Sigmoid colon (tissue), 7 donors: Measurements from ENCODE around the gene OLFM2. TPM values are rescaled to one million over a fixed set of nuclear protein-coding genes. Genes with fewer than 3 reads are reported as not detected.

Source experiments
- DNase-seq: peaks from one replicate; pipeline ENCODE4 v3.0.0-alpha.2; 2019
- H3K27ac ChIP-seq, 4 donors: fragments of 200-600 bp; sonication (generic); one replicate each; pipeline ENCODE4 v1.5.1; 2016 to 2019; ENCODE audit warnings: mild to moderate bottlenecking in 1 of 4
- H3K27me3 ChIP-seq, 3 donors: fragments of 200-600 bp; sonication (generic); one replicate each; pipeline ENCODE4 v1.5.1; 2019; ENCODE audit warnings: mild to moderate bottlenecking in 1 of 3
- H3K36me3 ChIP-seq, 4 donors: fragments of 200-600 bp; sonication (generic); one replicate each; pipeline ENCODE4 v1.5.1; 2016 to 2019
- H3K4me1 ChIP-seq, 4 donors: fragments of 200-600 bp; sonication (generic); one replicate each; pipeline ENCODE4 v1.5.1; 2017 to 2019
- H3K4me3 ChIP-seq, 4 donors: fragments of 200-600 bp; sonication (generic); one replicate each; pipeline ENCODE4 v1.5.1; 2017 to 2019; ENCODE audit warnings: mild to moderate bottlenecking in 2 of 4, moderate library complexity in 1 of 4
- H3K9me3 ChIP-seq, 4 donors: fragments of 200-600 bp in 3 of 4; sonication (generic) in 3 of 4; one replicate each; pipeline versions ENCODE4 v1.5.1 to v1.6.1; 2013 to 2019
- CTCF ChIP-seq, 4 experiments: fragments of 450-650 bp in 3 of 4; fragments of 200-600 bp in 1 of 4; IDR thresholded peaks; one replicate each; pipeline ENCODE4 v1.5.1; 2016 to 2019; ENCODE audit warnings: antibody characterized with exemption in 4 of 4, mild to moderate bottlenecking in 3 of 4, moderate library complexity in 2 of 4
- EP300 ChIP-seq, 4 donors: sonication (generic); formaldehyde crosslinking; IDR thresholded peaks; one replicate each; pipeline ENCODE4 v1.6.1; 2017; ENCODE audit warnings: antibody characterized with exemption in 4 of 4
- POLR2A ChIP-seq, 2 donors: fragments of 450-650 bp; IDR thresholded peaks; one replicate each; pipeline ENCODE4 v1.6.1; 2016; ENCODE audit warnings: antibody characterized with exemption in 2 of 2, mild to moderate bottlenecking in 2 of 2, moderate library complexity in 2 of 2
- POLR2AphosphoS5 ChIP-seq, 4 donors: sonication (generic); formaldehyde crosslinking; IDR thresholded peaks; one replicate each; pipeline ENCODE4 v1.6.1; 2017; ENCODE audit warnings: antibody characterized with exemption in 4 of 4
- WGBS, 2 donors: extraction: QIAGEN DNeasy Blood & Tissue Kit; methylation state at CpG; one replicate each; pipeline ENCODE4 v1.1.7; 2013; 5-methylcytosine and 5-hydroxymethylcytosine counted together
- intact Hi-C: fragments of 100-400 bp; cut with DNase I; formaldehyde crosslinking; loops from one replicate; pipeline ENCODE4 v1.15.1; 2023
- polyA plus RNA-seq, 3 donors: library from polyadenylated mRNA; stranded (reverse); fragments of 200-250 nt; gene quantifications; one replicate each; pipeline ENCODE4 v1.2.3, GENCODE V29; 2013
- small RNA-seq, 3 donors: library from RNA; depleted of rRNA; stranded (forward); fragments of <200 nt; gene quantifications; one replicate each; pipeline ENCODE3, GENCODE V24; 2016
- total RNA-seq, 4 donors: library from RNA; depleted of rRNA; stranded (reverse); fragments of >200 nt; gene quantifications; one replicate each; pipeline ENCODE4 v1.1.0, GENCODE V29; 2016
- donor health status: healthy with polysubstance abuse.
- donor health status: Bipolar disorder and iron deficiency.
- donor health status: healthy.

The OLFM2 gene
- total and polyA plus RNA-seq, 7 donors = 0.60 to 19.4 (median 6.4) TPM; not detected in 1

DNA sequence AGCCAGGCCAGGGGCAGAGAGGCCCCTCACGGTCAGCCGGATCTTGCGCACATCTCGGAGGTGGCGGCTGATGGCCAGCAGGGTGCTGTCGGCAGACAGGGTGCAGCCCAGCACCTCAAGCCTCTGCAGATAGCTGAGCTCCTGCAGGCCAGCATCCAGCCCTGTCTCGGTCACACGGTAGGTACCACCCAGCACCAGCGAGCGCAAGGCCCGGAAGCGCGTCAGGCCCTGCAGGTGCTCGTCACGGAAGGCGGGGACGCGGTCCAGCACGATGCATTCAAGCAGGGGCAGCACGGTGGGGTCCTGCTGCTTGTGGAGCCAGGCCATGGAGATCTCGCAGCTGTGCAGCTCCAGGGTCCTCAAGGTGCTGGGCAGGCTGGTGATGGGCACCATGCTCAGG, 125.2 kb downstream of the OLFM2 start:
- Histone ChIP-seq H3K4me1 (no peaks in the 10 kb centered on the region), H3K4me3 (no peak overlapping the region), H3K27ac (no peak overlapping the region), H3K36me3 (peaks cover 19 to 68% (median 31%) of the 10 kb centered on the region in 4 donors), H3K27me3 (no peaks in the 10 kb centered on the region), H3K9me3 (no peaks in the 10 kb centered on the region)
- intact Hi-C loops = loop anchor here (10.0 kb wide), 1 partner anchor 376 kb away; the partner anchor contains the start of gene ZNF266
- no peak for DNase-seq
- no peak for TF ChIP-seq POLR2A (IDR thresholded peaks at IDR 0.05)
- no peak for TF ChIP-seq POLR2AphosphoS5 (IDR thresholded peaks at IDR 0.05)
- no peak for TF ChIP-seq CTCF (IDR thresholded peaks at IDR 0.05)
- TF ChIP-seq EP300 (IDR thresholded peaks at IDR 0.05) = no peak
- WGBS, 2 donors = 97 to 98% methylated on average over 21 of the region's 21 CpGs

GRCh38 chr19:9808855-9809824, 127.2 kb downstream of the OLFM2 start:
- Histone ChIP-seq H3K36me3 (peaks cover 19 to 68% (median 31%) of the 10 kb centered on the region in 4 donors), H3K4me1 (no peaks in the 10 kb centered on the region), H3K4me3 (no peak overlapping the region), H3K27me3 (no peaks in the 10 kb centered on the region), H3K27ac (no peak overlapping the region), H3K9me3 (no peaks in the 10 kb centered on the region)
- TF ChIP-seq CTCF (IDR thresholded peaks at IDR 0.05) (no peak), POLR2AphosphoS5 (IDR thresholded peaks at IDR 0.05) (no peak), EP300 (IDR thresholded peaks at IDR 0.05) (no peak), POLR2A (IDR thresholded peaks at IDR 0.05) (no peak)
- DNase-seq = no peak
- WGBS, 2 donors = 77 to 89% methylated on average over 11 of the region's 11 CpGs
- intact Hi-C loops = no loop called here

DNA sequence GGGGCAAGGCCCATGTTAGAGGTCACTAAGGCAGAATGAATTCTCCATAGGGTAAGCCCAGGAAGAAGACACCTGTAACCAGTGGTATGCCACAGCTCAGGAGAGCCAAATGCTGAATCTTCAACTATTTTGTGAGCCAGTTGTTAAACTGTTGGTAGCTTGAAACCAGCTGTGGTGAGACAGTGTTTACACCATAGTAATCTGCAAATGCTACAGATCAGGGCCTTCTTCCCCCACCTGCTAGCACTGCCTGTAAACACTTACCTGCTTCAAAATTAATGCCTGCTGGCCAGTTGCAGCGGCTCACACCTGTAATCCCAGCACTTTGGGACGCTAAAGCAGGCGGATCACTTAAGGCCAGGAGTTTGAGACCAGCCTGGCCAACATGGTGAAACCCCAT, 129.5 kb downstream of the OLFM2 start:
- peaks cover 19 to 51% (median 30%) of the 10 kb centered on the region in 4 donors for H3K36me3 ChIP-seq
- intact Hi-C loops = no loop called here
- no peak overlapping the region for H3K4me3 ChIP-seq
- 91 to 96% methylated on average over 3 of the region's 3 CpGs for WGBS, 2 donors
- no peaks in the 10 kb centered on the region for H3K4me1 ChIP-seq
- H3K27me3 ChIP-seq = no peaks in the 10 kb centered on the region
- no peaks in the 10 kb centered on the region for H3K9me3 ChIP-seq
- DNase-seq = no peak
- no peak overlapping the region for H3K27ac ChIP-seq
- TF ChIP-seq CTCF (IDR thresholded peaks at IDR 0.05) (no peak), EP300 (IDR thresholded peaks at IDR 0.05) (no peak), POLR2AphosphoS5 (IDR thresholded peaks at IDR 0.05) (no peak), POLR2A (IDR thresholded peaks at IDR 0.05) (no peak)

Small RNA genes lying within 50 kb of the gene (small RNA-seq; reads per million reads assigned to genes)
- 0 reads per million in 3 donors for gene RF00156

Other genes starting within 250 kb of the OLFM2 start
- gene ZNF846, start 167.8 kb downstream of the OLFM2 start, total RNA-seq = 10 to 100 TPM; 15.8 to 48.7 (median 23.7) TPM
- gene ZNF846, start 167.8 kb downstream of the OLFM2 start, polyA plus RNA-seq = 1 to 10 TPM; 3.6 to 6.7 (median 4.6) TPM
- 10 to 100 TPM; 18.3 to 31.9 (median 26.6) TPM for gene FBXL12, start 117.4 kb downstream of the OLFM2 start, total RNA-seq
- 10 to 100 TPM; 14.8 to 22.4 (median 18.6) TPM for gene FBXL12, start 117.4 kb downstream of the OLFM2 start, polyA plus RNA-seq
- 100 to 1,000 TPM; 518 to 900 (median 674) TPM for gene UBL5, start 108.6 kb downstream of the OLFM2 start, total RNA-seq
- 1,000 to 10,000 TPM in 2 of 3 donors, 100 to 1,000 TPM in 1; 532 to 1,128 (median 1,056) TPM for gene UBL5, start 108.6 kb downstream of the OLFM2 start, polyA plus RNA-seq
- 100 to 1,000 TPM in 3 of 4 donors, 10 to 100 TPM in 1; 77.5 to 149 (median 142) TPM for gene PIN1, start 101.2 kb downstream of the OLFM2 start, total RNA-seq
- gene PIN1, start 101.2 kb downstream of the OLFM2 start, polyA plus RNA-seq = 100 to 1,000 TPM in 2 of 3 donors, 10 to 100 TPM in 1; 87.4 to 122 (median 117) TPM
- gene COL5A3, start 74.0 kb upstream of the OLFM2 start, total RNA-seq = 10 to 100 TPM in 1 of 4 donors, 1 to 10 TPM in 3; 6.1 to 19.9 (median 8.5) TPM
- gene COL5A3, start 74.0 kb upstream of the OLFM2 start, polyA plus RNA-seq = 1 to 10 TPM in 2 of 3 donors, under 1 TPM in 1; 0.46 to 8.0 (median 3.0) TPM
- gene RDH8, start 77.0 kb upstream of the OLFM2 start, total RNA-seq = not detected
- gene RDH8, start 77.0 kb upstream of the OLFM2 start, polyA plus RNA-seq = not detected
- gene SHFL, start 149.8 kb upstream of the OLFM2 start, total RNA-seq = 10 to 100 TPM; 25.3 to 44.9 (median 27.9) TPM
- gene SHFL, start 149.8 kb upstream of the OLFM2 start, polyA plus RNA-seq = 10 to 100 TPM; 17.1 to 39.0 (median 23.4) TPM
- not detected for gene ANGPTL6, start 166.2 kb upstream of the OLFM2 start, total RNA-seq
- gene ANGPTL6, start 166.2 kb upstream of the OLFM2 start, polyA plus RNA-seq = 1 to 10 TPM in 1 of 3 donors, under 1 TPM in 1, not detected in 1; 0.69 to 1.6 TPM
- 10 to 100 TPM; 24.6 to 29.1 (median 25.8) TPM for gene PPAN, start 169.8 kb upstream of the OLFM2 start, total RNA-seq
- gene PPAN, start 169.8 kb upstream of the OLFM2 start, polyA plus RNA-seq = 10 to 100 TPM; 16.2 to 58.7 (median 18.5) TPM
- 10 to 100 TPM in 1 of 4 donors, 1 to 10 TPM in 3; 2.9 to 10.3 (median 6.3) TPM for gene P2RY11, start 175.2 kb upstream of the OLFM2 start, total RNA-seq
- gene P2RY11, start 175.2 kb upstream of the OLFM2 start, polyA plus RNA-seq = 10 to 100 TPM in 1 of 3 donors, 1 to 10 TPM in 2; 1.2 to 18.5 (median 1.8) TPM
- 100 to 1,000 TPM; 278 to 392 (median 336) TPM for gene EIF3G, start 183.4 kb upstream of the OLFM2 start, total RNA-seq
- gene EIF3G, start 183.4 kb upstream of the OLFM2 start, polyA plus RNA-seq = 100 to 1,000 TPM; 103 to 210 (median 202) TPM